BJ (cell line): ENCODE measurements around the gene PRKCE. TPM values are rescaled to one million over a fixed set of nuclear protein-coding genes. Genes with fewer than 3 reads are reported as not detected.

Experiments
- CTCF ChIA-PET: fragments of 350-600 bp; formaldehyde crosslinking; extraction: SDS; loops from one replicate; lab custom pipeline; 2021; ENCODE audit warnings: antibody characterized with exemption, inconsistent platforms; lab: Yijun Ruan, JAX
- POLR2A ChIA-PET: fragments of 300-600 bp; sonication (Branson Sonifier 250); formaldehyde crosslinking; extraction: SDS; loops from one replicate; lab custom pipeline; 2021; ENCODE audit warnings: antibody characterized with exemption; lab: Charles Lee
- DNase-seq: peaks from one replicate; pipeline ENCODE4 v3.0.0-alpha.2; 2011; ENCODE audit warnings: low read depth
- H3K27me3 ChIP-seq: 2 replicates; pipeline ENCODE4 v1.6.0; 2011; ENCODE audit warnings: low read length; ENCODE audit not compliant: control insufficient read depth, insufficient read depth
- H3K36me3 ChIP-seq: 2 replicates; pipeline ENCODE4 v1.5.1; 2011; ENCODE audit warnings: low read length; ENCODE audit not compliant: control insufficient read depth, insufficient read depth
- H3K4me3 ChIP-seq: 2 replicates; pipeline ENCODE4 v1.5.1; 2011; ENCODE audit warnings: low read depth, mild to moderate bottlenecking, control low read depth, low read length
- polyA plus RNA-seq: library from polyadenylated mRNA; depleted of rRNA; stranded (reverse); fragments of >200 nt; gene quantifications from 2 replicates; pipeline ENCODE4 v1.2.3, GENCODE V29; 2011
- TF ChIP-seq, protein P1 (sequence below): IDR thresholded peaks from 2 replicates; pipeline ENCODE4 v1.5.1; 2011; ENCODE audit warnings: low read depth, mild to moderate bottlenecking, control low read depth, inconsistent platforms, low read length, moderate library complexity; ENCODE audit not compliant: insufficient read depth

The PRKCE gene
- polyA plus RNA-seq, 1 experiment = 19.7 TPM

DNA sequence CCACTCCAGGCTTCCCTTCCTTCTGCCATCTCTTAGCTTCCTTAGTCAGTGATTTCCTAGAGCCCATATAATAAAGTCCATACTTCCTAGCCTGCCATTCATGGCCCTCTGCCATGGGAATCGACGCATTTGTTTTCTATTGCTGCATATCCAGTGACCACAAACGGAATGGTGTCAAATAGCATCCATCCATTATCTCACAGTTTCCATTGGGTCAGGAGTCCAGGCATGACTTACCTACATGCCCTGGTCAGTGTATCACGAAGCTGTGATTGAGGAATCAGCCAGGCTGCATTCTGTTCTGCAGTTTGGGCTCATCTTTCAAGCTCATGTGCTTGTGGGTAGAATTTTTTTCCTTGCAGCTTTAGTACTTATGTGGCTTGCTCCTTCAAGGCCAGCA is 436.0 kb downstream of the PRKCE start:
- CTCF ChIA-PET = no interaction called here

DNA sequence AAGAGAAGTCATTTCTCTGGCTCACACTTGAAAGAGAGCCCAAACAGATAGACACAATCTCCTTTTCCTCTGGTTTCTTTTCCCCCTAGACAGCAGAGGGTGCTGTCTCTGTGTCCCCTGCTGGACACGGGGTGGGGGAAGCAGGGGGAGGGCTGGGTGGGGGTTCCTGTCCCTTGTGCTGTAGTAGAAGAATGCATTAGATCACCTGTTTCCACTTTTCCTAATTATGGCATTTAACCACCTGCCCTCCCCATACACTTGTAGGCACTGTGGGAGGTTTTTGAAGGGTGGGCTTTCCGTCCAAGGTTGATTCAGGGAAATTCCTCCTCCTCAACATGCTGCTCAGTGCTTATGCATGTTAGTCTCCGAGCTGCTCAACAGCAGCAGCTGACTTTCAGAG is 439.5 kb downstream of the PRKCE start:
- Histone ChIP-seq H3K27me3 (no peaks in the 10 kb centered on the region), H3K4me3 (no peak overlapping the region), H3K36me3 (peaks cover 7% of the 10 kb centered on the region)
- no peak for DNase-seq
- ChIA-PET POLR2A (no interaction called here), CTCF (interaction anchor here (0.5 kb wide), 1 partner anchor 88 kb away, joined by 3 read pairs; no protein-coding TSS in a partner anchor)
- TF ChIP-seq, protein P1, sequence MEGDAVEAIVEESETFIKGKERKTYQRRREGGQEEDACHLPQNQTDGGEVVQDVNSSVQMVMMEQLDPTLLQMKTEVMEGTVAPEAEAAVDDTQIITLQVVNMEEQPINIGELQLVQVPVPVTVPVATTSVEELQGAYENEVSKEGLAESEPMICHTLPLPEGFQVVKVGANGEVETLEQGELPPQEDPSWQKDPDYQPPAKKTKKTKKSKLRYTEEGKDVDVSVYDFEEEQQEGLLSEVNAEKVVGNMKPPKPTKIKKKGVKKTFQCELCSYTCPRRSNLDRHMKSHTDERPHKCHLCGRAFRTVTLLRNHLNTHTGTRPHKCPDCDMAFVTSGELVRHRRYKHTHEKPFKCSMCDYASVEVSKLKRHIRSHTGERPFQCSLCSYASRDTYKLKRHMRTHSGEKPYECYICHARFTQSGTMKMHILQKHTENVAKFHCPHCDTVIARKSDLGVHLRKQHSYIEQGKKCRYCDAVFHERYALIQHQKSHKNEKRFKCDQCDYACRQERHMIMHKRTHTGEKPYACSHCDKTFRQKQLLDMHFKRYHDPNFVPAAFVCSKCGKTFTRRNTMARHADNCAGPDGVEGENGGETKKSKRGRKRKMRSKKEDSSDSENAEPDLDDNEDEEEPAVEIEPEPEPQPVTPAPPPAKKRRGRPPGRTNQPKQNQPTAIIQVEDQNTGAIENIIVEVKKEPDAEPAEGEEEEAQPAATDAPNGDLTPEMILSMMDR = no peak

More for the DNA sequence above, 436.0 kb downstream of the PRKCE start:
- DNase-seq = no peak
- TF ChIP-seq, protein P1 = no peak
- H3K4me3 ChIP-seq = no peak overlapping the region
- POLR2A ChIA-PET = no interaction called here
- no peaks in the 10 kb centered on the region for H3K27me3 ChIP-seq
- H3K36me3 ChIP-seq = peaks cover 7% of the 10 kb centered on the region

DNA sequence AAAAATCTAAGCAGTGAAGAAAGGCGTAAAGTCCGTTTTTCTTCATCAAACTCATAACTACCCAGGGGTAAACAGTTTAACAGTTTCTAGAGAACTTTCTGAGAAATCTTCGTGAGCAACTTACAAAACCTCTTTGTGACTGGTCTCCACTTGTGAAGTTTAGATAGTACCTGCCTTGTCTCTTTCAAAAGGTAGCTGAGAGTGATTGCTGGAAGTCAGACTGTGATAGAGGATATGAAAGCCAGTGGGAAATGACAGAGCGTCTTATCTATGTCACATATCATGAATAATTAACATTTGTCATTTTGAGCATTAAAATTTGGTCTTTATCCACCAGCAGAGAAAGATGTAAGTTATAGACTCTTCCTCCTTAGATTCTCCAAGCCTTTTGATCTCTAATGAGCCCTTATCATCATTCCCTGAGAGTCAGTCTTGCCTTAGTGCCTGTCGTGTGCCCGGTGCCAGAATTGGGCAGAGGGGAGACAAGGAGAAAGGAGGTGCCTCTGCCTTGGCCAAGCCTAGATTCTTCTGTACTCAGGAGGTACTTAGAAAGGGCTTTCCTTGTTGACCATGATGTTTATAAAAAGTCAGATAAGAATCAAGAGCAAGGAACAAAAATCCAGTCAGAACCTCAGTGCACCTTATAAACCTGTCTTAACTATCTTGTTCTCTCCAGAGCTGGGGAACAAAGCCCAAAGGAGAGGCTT is 440.6 kb downstream of the PRKCE start:
- no peak overlapping the region for H3K4me3 ChIP-seq
- CTCF ChIA-PET = interaction anchor here (0.9 kb wide), 1 partner anchor 8 kb away, joined by 4 read pairs; no protein-coding TSS in a partner anchor
- no peak for DNase-seq
- peaks cover 4% of the 10 kb centered on the region for H3K36me3 ChIP-seq
- TF ChIP-seq, protein P1 = no peak
- no peaks in the 10 kb centered on the region for H3K27me3 ChIP-seq
- POLR2A ChIA-PET = no interaction called here

DNA sequence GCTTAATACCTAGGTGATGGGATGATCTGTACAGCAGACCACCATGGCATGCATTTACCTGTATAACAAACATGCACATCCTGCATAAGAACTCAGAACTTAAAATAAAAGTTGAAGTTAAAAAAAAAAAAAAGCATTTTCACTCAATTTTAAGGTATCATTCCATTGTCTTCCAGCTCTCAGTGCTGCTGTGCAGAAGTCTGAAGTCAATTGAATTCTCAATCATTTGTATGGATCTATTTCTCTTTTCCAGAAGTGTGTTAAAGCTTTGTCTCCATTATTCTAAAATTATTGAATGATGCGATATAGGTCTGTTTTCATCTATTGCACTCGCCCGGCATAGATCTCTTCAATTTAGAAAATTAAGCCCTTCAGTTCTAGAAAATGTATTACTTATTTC is 443.2 kb downstream of the PRKCE start:
- CTCF ChIA-PET = interaction anchor here (0.7 kb wide), 1 partner anchor 48 kb away, joined by 3 read pairs; no protein-coding TSS in a partner anchor
- TF ChIP-seq, protein P1 = no peak
- no peak overlapping the region for H3K4me3 ChIP-seq
- no peaks in the 10 kb centered on the region for H3K36me3 ChIP-seq
- no peaks in the 10 kb centered on the region for H3K27me3 ChIP-seq
- POLR2A ChIA-PET = no interaction called here
- no peak for DNase-seq

DNA sequence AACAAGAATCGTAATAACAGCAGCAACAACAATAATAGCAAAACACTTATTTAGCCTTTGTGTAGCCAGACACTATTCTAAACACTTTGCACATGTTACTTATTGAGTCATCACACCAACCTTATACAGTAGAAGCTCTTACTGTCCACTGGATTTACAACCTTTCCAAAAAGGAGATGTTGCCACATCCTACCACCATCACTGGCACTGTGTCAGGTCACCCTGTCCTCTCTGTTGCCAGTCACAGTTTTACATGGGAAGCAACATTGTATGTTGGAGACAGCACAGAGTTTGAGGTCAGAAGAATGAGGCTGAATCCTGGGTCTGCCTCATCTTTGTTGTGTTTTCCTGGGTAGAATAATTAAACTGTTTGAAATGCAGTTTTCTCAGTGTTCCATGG is 444.4 kb downstream of the PRKCE start:
- TF ChIP-seq, protein P1 = no peak
- ChIA-PET POLR2A (no interaction called here), CTCF (no interaction called here)
- Histone ChIP-seq H3K4me3 (no peak overlapping the region), H3K27me3 (no peaks in the 10 kb centered on the region), H3K36me3 (no peaks in the 10 kb centered on the region)
- DNase-seq = no peak
